DOHH2 (cell line): ENCODE measurements around the gene MST1.

ENCODE experiments used
- EZH2phosphoT487 ChIP-seq: fragments of 200-600 bp; sonication (generic); IDR thresholded peaks from 2 replicates; pipeline ENCODE4 v1.6.1; 2017; ENCODE audit warnings: borderline replicate concordance, mild to moderate bottlenecking, antibody characterized with exemption, low read length, moderate library complexity, mixed read lengths
- TF ChIP-seq, protein P1 (sequence below): fragments of 200-600 bp; sonication (generic); IDR thresholded peaks from one replicate; pipeline ENCODE4 v1.5.1; 2014; ENCODE audit warnings: antibody characterized with exemption, mild to moderate bottlenecking, low read depth, low read length; ENCODE audit not compliant: poor library complexity, severe bottlenecking

DNA sequence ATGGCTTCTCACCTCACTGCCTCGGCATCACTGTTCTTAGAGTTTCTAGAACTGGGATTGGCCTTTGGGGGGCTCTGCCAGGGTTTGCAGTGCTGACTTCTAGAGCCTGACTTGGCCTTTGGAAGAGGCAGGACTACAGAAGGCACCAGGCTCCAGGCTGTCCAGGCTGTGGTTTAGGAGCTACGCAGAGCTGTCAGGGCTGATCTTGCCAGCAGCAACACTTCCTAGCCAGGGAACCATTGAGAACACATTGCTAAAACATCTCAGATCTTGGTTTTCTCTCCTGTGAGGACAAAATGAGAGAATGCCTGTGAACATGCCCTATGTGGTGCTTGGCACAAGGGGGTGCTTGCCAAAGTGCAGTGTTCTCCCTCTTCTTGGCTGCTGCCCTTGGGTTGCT is 49.7 kb downstream of the MST1 start:
- TF ChIP-seq, protein P1, sequence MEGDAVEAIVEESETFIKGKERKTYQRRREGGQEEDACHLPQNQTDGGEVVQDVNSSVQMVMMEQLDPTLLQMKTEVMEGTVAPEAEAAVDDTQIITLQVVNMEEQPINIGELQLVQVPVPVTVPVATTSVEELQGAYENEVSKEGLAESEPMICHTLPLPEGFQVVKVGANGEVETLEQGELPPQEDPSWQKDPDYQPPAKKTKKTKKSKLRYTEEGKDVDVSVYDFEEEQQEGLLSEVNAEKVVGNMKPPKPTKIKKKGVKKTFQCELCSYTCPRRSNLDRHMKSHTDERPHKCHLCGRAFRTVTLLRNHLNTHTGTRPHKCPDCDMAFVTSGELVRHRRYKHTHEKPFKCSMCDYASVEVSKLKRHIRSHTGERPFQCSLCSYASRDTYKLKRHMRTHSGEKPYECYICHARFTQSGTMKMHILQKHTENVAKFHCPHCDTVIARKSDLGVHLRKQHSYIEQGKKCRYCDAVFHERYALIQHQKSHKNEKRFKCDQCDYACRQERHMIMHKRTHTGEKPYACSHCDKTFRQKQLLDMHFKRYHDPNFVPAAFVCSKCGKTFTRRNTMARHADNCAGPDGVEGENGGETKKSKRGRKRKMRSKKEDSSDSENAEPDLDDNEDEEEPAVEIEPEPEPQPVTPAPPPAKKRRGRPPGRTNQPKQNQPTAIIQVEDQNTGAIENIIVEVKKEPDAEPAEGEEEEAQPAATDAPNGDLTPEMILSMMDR: no peak
- no peak for TF ChIP-seq EZH2phosphoT487
